Hepatocyte (in vitro differentiated cells): ENCODE data around the gene INO80.

Source experiments
- CTCF ChIP-seq: fragments of 200-600 bp; sonication (generic); IDR thresholded peaks from 2 replicates; pipeline ENCODE4 v1.5.1; 2016; ENCODE audit warnings: antibody characterized with exemption, mild to moderate bottlenecking; ENCODE audit not compliant: poor library complexity
- EZH2phosphoT487 ChIP-seq: fragments of 200-600 bp; sonication (generic); IDR thresholded peaks from one replicate; pipeline ENCODE4 v1.6.1; 2018; ENCODE audit warnings: antibody characterized with exemption, mild to moderate bottlenecking, low read depth, moderate library complexity; ENCODE audit not compliant: unreplicated experiment, severe bottlenecking

DNA sequence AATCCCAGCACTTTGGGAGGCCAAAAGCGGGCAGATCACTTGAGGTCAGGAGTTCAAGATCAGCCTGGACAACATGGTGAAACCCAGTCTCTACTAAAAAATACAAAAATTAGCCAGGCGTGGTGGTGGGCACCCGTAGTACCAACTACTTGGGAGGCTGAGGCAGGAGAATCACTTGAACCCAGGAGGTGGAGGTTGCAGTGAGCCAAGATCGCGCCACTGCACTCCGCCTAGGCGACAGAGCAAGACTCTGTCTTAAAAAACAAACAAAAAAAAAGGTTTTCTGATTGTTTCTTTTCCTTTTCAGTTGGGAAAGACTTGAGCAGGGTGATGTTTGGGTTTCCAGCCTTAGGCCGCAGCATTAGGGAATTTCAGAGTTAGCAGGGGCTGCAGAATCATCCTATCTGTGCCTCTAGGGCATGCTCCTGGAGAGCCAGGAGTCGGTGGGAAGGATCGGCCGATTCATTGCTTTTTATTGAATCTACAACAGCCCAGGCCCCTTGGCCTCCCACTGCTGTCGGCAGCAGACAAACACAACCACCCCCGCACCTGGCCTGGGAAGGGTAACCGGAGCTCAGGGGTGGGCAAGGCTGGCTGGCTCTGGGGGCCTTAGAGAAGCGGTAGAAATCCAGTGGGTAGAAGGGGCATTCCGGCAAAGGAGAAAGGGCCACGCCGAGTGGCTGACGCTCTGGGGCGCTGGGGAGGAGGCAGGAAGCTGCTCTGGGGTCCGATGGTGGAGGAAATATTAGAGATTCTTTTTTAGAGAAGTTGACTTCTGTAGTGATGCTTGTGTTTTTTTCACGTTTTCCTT is 156.5 kb downstream of the INO80 start:
- TF ChIP-seq CTCF (no peak), EZH2phosphoT487 (no peak)
